GM21786 (cell line): ENCODE measurements around the gene CRPPA.

Experiments
- ATAC-seq: cut with Tn5 transposase; IDR thresholded peaks from one replicate; pipeline ENCODE4 v1.9.1; 2021; ENCODE audit not compliant: unreplicated experiment

Gene CRPPA

DNA sequence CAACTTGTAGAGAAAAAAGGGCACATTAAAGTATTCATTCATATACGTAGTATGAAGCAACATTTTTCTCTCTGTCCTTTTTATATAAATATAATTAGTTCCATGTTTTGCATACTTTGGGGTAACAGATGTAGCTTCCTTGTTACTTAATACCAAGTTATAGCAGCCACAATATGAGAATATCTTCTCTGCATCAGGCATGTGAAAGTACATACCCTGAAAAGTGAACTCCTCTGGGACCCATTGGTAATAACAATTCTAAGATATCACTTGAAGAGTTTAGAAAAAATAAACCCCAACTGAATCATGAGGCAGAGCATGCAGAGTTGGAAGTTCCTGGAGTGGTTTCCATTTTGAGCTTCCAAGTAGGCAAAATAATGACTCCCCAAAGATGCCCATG, 2.4 kb upstream of the CRPPA start:
- no peak for ATAC-seq

DNA sequence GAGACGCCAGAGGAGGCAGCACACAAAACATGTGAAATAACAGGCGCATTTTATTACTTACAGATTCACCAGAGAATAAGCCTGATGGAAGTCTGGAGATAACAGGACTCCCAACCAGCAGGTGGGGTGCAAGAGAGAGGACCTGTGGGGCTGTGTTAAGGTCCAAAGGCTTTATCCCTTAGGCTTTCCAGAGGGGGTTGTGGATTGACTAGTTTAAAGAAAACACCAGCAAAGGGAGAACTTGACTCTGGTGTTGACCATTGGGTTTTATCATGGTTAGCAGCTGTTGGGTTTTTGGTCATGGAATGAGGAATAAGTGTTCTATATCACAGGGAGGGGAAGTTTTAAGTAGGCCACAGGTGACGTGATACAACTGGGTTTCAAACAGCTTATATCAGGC, 1.6 kb upstream of the CRPPA start:
- ATAC-seq: no peak

DNA sequence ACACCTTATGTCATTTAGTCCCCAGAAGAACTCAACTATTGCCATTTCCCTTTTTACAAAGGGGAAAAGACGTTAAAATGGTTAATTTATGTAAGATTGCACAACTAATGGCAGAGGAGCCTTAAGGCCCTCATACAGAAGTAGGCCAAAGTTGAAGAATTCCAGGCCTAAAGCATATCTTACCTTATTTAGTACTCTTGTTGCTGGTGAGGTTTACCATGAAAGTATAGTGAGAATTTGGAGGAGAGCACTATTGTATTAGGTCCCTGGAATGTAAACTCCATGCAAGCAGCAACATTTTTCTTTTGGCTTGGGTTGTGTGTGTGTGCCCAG, 731 bp upstream of the CRPPA start:
- ATAC-seq: no peak

DNA sequence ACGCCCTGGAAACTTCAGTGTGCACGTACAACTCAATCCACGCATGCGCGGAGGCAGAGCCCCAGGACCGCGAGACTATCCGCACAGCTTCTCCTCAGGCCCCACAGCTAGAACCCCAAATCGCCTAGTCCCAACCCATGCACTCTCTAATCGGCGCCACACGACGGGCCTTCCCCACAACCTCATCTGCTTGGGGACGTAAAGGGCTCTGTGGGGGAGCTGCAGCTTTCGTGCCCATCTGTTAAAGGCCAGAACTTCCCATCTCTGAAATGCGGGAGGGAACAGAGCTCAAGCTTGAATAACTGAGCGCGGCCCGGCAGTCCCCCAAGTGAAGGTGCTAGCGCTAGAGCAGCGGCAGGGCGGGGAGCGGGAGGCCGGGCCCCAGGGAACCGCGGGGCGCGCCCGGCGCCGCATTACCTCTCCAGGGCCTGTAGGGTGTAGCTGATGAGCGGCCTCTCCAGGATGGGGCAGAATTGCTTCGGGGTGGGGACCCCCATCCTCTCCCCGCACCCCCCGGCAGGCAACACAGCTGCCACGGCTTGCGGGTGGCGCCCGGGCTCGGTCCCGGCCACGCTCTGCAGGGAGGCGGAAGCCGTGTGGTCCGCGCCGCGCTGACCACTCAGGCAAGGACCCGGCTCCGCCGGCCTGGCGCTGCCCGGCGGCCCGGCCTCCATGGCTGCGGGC, 547 bp downstream of the CRPPA start:
- ATAC-seq: peak; percentile 82

DNA sequence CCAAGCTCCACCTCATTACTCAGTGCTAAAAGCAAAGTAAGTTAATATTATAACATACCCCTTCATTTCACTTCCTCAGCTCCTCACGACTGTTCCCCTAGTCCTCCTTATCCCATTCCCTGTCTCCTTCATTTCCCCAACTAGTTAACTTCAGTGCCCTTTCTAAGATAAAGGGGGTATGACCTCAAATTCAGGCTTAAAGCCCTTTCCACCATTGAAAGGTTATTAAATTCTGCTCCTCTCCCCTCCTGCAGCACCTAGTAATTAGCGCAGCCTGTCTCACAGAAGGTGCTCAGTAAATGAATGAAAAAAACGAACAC, 1.0 kb downstream of the CRPPA start:
- ATAC-seq: no peak

DNA sequence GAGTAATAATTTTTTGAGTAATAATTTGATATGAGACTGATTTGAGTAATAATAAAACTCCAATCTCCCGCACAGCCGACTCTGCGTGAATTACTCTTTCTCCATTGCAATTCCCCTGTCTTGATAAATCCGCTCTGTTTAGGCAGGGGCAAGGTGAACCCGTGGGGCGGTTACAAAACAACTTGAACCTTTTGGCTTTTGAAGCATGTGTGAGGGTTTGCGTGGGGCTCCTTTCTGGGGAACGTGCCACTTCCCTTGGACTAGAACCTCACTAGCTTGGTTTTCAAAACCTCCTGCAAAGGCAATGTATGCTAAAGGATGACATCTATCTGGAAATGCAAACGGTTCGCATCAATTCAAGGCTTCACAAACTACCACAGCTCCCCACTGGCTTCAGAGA, 1.5 kb downstream of the CRPPA start:
- ATAC-seq: no peak

DNA sequence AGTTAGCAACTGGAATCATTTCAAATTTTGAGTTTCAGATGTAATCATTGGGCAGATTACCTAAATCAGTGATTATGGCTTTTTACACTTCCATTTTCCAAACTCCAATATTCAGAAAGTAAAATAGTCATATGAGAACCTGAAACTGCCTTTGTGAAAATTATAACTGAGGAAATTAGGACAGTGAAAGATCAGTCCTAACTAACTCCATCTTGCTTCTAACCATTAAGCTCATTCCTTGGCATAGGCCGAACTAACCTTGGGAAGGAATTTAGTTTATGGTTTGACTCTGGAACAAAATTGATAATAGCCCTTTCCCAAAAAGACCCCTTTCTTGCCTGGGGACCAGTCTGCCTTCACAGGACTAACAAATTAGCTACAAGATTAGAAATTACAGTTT, 2.2 kb downstream of the CRPPA start:
- no peak for ATAC-seq

DNA sequence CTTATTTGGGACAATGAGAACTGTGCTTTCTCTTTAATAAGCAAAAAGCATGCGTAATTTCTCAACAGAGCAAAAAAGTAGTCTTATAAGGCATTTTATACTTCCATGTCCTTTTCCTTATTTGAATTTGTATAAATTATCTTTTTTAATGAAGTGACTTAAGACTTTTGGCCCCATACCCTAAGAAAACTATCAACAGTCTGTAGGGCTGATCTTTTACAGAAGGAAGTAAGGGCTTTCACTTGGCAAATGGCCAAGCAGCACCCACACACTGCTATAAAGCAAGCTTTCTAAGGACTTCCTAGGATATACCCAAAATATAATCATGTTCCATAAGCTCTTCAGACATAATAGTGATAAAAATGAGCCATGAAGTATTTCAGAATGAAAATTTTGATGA, 3.4 kb downstream of the CRPPA start:
- ATAC-seq: no peak

DNA sequence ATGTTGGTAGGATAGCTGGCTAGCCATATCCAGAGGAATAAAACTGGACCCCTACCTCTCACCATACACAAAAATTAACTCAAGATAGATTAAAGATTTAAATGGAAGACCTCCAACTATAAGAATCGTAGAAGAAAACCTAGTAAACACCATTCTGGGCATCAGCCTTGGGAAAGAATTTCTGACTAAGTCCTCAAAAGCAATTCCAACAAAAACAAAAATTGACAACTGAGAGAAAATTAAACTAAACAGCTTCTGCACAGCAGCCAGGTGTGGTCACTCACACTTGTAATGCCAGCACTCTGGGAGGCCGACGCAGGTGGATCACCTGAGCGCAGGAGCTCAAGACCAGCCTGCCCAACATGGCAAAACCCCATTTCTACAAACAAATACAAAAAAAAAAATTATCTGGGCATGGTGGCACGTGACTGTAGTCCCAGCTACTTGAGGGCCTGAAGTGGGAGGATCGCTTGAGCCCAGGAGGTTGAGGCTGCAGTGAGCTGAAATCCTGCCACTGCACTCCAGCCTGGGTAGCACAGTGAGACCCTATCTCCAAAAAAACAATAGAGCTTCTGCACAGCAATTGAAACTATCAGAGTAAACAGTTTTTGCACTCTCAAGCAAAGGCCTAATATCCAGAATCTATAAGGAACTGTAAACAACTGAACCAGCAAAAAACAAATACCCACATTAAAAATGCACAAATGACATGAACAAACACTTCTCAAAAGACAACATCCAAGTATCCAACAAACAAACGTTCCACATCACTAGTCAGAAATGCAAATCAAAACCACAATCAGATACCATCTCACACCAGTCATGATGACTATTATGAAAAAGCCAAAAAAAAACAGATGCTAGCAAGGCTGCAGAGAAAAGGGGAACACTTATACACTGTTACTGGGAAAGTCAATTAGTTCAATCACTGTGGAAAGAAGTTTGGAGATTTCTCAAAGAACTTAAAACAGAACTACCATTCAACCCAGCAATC, 4.8 kb downstream of the CRPPA start:
- ATAC-seq: no peak

DNA sequence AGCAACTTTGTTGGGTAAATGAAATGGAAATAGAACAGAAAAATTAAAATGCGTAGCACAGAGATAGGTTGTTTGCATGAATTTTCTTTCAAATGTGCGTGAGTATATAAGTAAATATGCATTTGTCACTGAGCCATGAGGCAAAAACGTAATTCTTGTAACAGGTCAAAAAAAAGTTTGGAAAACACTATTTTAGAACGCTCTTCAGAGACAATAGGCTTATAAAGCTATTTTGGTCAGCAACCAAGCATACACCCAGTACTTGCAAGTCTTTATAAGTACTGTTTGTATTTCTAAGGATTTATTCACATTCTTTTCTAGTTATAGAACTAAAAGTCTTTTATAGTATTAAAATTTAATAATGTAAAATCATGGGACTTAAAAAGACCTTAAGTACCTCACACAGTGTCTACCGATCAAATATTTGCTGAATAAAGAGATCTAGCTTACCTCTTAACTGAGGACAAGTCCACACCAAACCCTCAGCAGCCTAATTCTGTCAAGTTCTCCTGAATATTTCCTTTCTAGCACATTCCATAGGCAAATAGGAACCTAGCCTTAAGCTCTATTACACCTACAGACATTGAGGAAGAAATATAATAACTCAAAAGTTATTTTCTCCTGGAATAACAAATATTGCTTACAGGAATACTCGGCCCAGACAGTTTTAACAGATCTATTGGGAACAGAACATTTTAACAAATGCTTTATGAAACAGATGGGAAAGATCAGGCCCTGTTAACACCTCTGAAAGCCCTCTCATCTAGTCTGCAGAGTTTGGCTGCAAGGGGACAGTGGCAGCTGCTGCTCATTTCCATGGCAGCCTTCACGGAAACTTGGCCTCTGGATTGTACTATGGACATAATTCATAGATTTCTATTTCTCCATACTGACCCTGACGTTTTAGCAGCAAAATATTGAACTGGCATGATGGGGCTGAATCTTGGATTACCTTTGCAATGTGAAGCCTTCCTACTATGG, 8.8 kb downstream of the CRPPA start:
- no peak for ATAC-seq

DNA sequence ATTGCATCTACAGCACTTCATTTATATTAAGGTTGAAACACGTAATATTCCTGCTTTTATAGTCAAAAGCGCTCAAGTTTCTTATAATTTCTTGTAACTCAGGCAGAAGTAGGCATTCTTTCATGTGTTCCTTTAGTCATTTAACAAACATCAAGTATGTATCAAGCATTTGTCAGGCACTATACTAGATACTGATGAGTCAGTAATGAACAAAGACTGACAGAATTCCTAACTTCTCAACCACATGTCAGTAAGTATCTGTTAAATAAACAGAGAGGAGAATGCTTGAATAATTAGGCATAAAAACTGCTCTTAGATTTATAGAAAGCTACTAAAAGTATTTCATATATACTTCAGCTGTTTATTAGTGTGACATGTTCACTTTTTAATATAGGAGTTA, 9.9 kb downstream of the CRPPA start:
- ATAC-seq: no peak

DNA sequence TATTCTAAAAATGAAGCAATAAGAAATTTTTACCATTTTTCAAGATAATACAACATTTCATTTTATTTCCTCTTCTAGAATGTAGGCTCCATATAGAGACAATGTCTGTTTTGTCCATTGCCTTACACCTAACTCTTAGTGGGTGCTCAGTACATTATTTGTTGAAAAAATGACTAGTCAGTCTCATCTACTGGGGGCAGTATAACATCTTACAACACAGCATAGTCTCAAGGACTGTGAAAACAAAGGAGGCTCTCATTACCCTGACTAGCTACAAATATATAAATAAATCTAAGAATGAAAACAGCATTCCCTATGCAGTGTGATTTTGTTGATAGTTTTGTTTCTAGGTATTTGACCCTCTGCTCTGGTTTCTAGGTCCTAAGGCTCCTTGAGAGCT, 11.6 kb downstream of the CRPPA start:
- no peak for ATAC-seq

DNA sequence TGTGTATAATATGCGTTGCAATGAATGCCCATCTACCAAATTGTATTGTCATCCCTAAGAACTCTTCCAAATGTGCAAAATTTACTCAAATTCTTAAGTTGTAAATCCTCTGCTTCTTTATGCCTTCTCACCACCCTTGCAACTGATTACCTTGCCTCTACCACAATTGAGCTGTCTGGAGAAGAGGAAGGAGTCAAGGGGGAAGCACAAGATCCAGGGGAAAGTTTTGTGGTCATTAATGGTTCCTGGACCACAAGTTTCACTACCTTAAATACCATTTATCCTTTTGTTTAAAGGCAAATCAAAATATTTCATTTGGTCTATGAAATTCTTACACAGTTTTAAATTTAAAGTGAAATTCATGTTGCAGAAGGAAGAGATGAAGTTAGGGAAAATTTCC, 16.7 kb downstream of the CRPPA start:
- ATAC-seq: no peak

DNA sequence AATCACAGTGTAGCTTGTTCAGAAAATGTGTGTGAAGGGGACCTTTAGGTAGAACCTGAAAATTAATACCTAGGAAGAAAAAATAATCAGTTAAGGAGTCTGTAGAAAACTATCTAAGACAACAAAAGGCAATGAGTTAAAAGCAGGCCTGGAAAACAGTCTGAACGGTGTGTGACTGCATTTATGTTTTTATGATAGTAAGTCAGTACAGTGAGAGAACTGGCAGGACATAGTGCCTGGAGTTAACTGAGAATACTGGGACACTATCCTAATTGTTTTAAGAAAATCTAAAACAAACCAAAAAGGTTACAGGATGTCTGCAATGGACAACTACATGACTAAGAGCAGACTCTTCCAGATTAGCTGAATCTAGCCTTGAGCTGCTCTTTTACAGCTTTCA, 17.9 kb downstream of the CRPPA start:
- no peak for ATAC-seq

DNA sequence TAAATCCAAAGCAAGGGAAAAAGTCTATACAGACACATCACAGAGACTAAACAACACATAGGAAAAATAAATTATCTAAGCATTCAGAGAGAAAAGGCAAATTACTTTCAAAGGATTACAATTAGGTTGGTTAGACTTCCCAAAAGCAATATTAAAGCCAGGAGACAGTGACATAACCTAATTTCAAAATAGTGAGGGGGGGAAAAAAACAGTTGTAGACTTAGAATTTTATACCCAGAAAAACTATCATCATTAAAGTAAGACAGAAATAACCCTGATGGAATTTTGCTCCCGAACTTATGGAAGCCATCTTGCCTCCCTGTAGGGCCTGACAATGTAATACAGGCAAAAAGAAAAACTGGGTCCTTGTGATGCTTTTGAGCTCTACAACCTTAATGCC, 18.4 kb downstream of the CRPPA start:
- ATAC-seq: no peak

DNA sequence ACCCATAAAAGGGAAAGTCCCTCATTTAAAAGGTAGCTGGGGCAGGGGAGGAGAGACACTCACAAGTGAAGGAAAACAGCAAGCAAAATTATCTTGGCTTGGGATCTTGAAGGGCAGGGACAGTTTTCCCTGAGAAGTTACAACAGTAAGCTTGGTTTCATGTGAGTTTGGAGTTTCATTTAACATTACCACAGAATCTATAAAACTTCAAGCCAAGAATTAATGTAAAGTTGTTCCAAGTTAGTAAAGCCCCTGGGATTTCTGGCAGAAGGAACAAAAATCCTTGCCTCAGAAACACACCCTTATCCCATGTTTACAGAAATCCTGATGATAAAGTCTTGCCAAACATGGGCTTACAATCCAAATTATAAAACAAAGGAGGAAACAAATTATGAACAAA, 19.2 kb downstream of the CRPPA start:
- ATAC-seq: no peak

DNA sequence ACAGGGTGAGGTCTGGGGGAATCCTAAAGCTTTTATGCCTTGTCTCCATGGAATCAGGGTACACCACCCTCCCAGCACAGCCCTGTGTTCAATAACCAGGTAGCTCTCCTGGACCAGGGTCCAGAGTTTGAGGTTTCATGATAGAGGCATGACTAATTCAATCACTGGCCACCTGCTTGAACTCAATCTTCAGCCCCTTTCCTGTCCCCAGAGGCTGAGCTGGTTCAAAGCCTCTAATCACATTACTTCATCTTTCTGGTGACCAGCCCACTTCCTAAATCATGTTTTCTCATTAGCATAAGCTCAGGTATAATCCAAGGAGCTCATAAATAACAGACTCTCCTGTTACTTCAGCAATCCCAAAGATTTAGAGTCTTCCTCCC, 20.5 kb downstream of the CRPPA start:
- ATAC-seq: no peak

DNA sequence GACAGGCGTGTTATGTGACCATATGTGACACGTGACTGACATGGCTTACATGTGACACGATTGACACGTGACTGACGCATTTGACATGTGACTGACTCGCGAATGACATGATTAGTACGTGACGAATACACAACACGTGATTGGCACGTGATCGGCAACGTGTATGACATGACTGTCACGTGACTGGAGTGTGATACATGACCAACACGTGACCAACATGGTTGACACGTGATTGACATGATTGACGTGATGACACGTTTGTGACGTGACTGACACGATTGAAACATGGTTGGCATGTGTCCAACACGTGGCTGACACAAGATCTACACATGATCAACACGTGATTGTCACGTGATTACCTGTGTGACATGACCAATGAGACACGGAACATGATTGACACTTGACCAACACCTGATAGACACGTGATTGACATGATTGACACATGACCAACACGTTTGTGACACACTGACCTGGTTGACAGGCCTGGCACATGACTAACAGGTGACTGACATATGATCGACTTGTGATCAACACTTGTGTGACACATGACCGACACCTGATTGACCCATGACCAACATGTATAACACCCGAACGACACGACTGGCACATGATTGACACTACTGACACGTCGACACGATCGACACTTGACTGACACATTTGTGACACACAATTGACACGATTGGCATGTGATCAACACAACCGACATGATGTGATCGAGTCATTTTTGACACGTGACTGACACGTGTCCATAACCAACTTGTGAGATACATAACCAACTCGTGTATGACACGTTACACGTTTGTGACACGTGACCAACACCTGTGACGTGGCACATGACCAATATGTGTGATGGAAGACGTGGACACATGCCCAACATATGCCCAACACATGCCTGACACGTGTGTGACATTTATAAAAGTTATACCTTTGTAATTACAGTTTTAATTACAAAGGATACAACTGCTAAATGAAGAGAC, 21.1 kb downstream of the CRPPA start:
- ATAC-seq: no peak

DNA sequence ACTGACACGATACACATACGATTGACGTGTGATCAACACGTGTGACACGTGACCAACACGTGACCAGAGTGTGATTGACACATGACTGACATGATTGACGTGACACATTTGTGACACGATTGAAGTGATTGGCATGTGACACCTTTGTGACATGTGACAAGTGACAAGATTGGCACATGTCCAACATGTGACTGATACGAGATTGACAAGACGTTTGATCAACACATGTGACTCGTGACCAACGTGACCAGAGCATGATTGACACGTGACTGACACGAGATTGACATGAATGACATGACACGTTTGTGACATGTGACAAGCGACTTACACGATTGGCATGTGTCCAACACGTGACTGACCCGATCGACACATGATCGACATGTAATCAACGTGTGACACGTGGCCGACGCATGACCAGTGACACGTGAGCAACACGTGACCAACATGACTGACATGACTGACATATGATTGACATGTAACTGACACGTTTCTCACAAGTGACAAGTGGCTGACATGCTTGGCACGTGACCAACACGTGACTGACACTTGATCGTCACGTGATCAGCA, 22.0 kb downstream of the CRPPA start:
- no peak for ATAC-seq
